HG02970 (cell line): Measurements from ENCODE around the gene HDAC1.
"Not testable (repeated sequence)": the region's sequence is repeated elsewhere in the genome, so short reads cannot be mapped to it uniquely, and the experiment has no call there.

Experiments
- ATAC-seq: cut with Tn5 transposase; IDR thresholded peaks from one replicate; pipeline ENCODE4 v1.9.1; 2021; ENCODE audit warnings: mild to moderate bottlenecking, moderate library complexity, moderate number of reproducible peaks; ENCODE audit not compliant: unreplicated experiment, low FRiP score

Gene HDAC1

GRCh38 chr1:32341971-32342370, 50.1 kb downstream of the HDAC1 start:
- no peak for ATAC-seq

- no peak for ATAC-seq
These were observed 50.8 kb downstream of the HDAC1 start for GRCh38 chr1:32342704-32343103.

- no peak for ATAC-seq
These were observed 53.5 kb downstream of the HDAC1 start for GRCh38 chr1:32345289-32345827.

- no peak for ATAC-seq
These were observed 54.8 kb downstream of the HDAC1 start for GRCh38 chr1:32346532-32347157.

GRCh38 chr1:32349211-32349708, 57.4 kb downstream of the HDAC1 start:
- ATAC-seq, result no peak

GRCh38 chr1:32350785-32351398, 59.0 kb downstream of the HDAC1 start:
- peak; percentile 38 for ATAC-seq

- ATAC-seq, result peak; percentile 85
These were observed 59.7 kb downstream of the HDAC1 start for GRCh38 chr1:32351399-32352238.

- no peak for ATAC-seq
These were observed 60.4 kb downstream of the HDAC1 start for GRCh38 chr1:32352239-32352745.

GRCh38 chr1:32352831-32353383, 61.0 kb downstream of the HDAC1 start:
- ATAC-seq, result no peak

- ATAC-seq, result no peak
These were observed 61.5 kb downstream of the HDAC1 start for GRCh38 chr1:32353431-32353830.

- no peak for ATAC-seq
These were observed 62.1 kb downstream of the HDAC1 start for GRCh38 chr1:32353886-32354570.

GRCh38 chr1:32355778-32356177, 63.9 kb downstream of the HDAC1 start:
- not testable (repeated sequence) for ATAC-seq

GRCh38 chr1:32356478-32356877, 64.6 kb downstream of the HDAC1 start:
- ATAC-seq, result no peak

GRCh38 chr1:32357614-32358013, 65.7 kb downstream of the HDAC1 start:
- no peak for ATAC-seq

GRCh38 chr1:32358435-32358834, 66.6 kb downstream of the HDAC1 start:
- no peak for ATAC-seq

GRCh38 chr1:32361308-32361673, 69.4 kb downstream of the HDAC1 start:
- no peak for ATAC-seq

- no peak for ATAC-seq
These were observed 70.0 kb downstream of the HDAC1 start for GRCh38 chr1:32361674-32362473.

- ATAC-seq, result no peak
These were observed 70.8 kb downstream of the HDAC1 start, which contains the start of the genes FAM229A and TSSK3 for GRCh38 chr1:32362474-32363313. TSS of gene FAM229A (minus strand) at chr1:32362485. CDS start at chr1:32362091, 394 bp downstream. TSS of gene TSSK3 (plus strand) at chr1:32362539. CDS start at chr1:32362702, 163 bp downstream.
